ENCODE data around the gene SPX. TPM values are rescaled to one million over a fixed set of nuclear protein-coding genes. Genes with fewer than 3 reads are reported as not detected.

SPX gene
- total RNA-seq, 1 donor from 2014 or later: 4.0 TPM

GRCh38 chr12:21561158-21561557, 35.1 kb downstream of the SPX start:
- no peak overlapping the region for H3K4me3 ChIP-seq
- TF ChIP-seq EZH2phosphoT487 (IDR thresholded peaks at IDR 0.05): no peak
- no peak for TF ChIP-seq EZH2 (IDR thresholded peaks at IDR 0.05)
- no peak for TF ChIP-seq CTCF (IDR thresholded peaks at IDR 0.05)
- H3K27me3 Mint-ChIP-seq (ENCODE audit: insufficient read depth, low read depth): no peaks in the 10 kb centered on the region

GRCh38 chr12:21562859-21563258, 36.8 kb downstream of the SPX start:
- Histone ChIP-seq H3K36me3 (no peaks in the 10 kb centered on the region), H3K9ac (no peak overlapping the region), H3K9me3 (ENCODE audit: low read depth) (no peaks in the 10 kb centered on the region), H3F3A (ENCODE audit: low read depth) (no peaks in the 10 kb centered on the region), H3K4me2 (no peak overlapping the region), H3K4me1 (no peaks in the 10 kb centered on the region), H2AFZ (replicated peaks) (no peak overlapping the region), H3K27ac (no peak overlapping the region), H3K79me2 (ENCODE audit: low read depth) (no peaks in the 10 kb centered on the region), H3K27me3 (no peaks in the 10 kb centered on the region), H3K4me3 (no peak overlapping the region), H4K20me1 (ENCODE audit: low read depth) (no peaks in the 10 kb centered on the region)
- Mint-ChIP-seq H3K36me3 (no peaks in the 10 kb centered on the region), H3K4me3 (no peak overlapping the region), H3K9me3 (no peaks in the 10 kb centered on the region), H3K27me3 (ENCODE audit: insufficient read depth, low read depth) (peaks cover 2% of the 10 kb centered on the region), H3K27ac (no peak overlapping the region), H3K4me1 (peaks cover 5% of the 10 kb centered on the region)
- no peak for TF ChIP-seq CTCF (IDR thresholded peaks at IDR 0.05)
- no peak for TF ChIP-seq EZH2phosphoT487 (IDR thresholded peaks at IDR 0.05)
- no peak for TF ChIP-seq EZH2 (IDR thresholded peaks at IDR 0.05)
- no peak for DNase-seq (ENCODE audit: low spot score)

More at GRCh38 chr12:21561158-21561557, 35.1 kb downstream of the SPX start:
- no peaks in the 10 kb centered on the region for H3K27me3 ChIP-seq
- no peaks in the 10 kb centered on the region for H3K9me3 ChIP-seq (ENCODE audit: low read depth)
- H4K20me1 ChIP-seq (ENCODE audit: low read depth): no peaks in the 10 kb centered on the region
- Mint-ChIP-seq H3K4me3 (no peak overlapping the region), H3K36me3 (no peaks in the 10 kb centered on the region), H3K4me1 (peaks cover 5% of the 10 kb centered on the region), H3K9me3 (no peaks in the 10 kb centered on the region), H3K27ac (no peak overlapping the region)
- DNase-seq (ENCODE audit: low spot score): no peak
- H3K36me3 ChIP-seq: no peaks in the 10 kb centered on the region
- H3F3A ChIP-seq (ENCODE audit: low read depth): no peaks in the 10 kb centered on the region
- H2AFZ ChIP-seq (replicated peaks): no peak overlapping the region
- no peak overlapping the region for H3K9ac ChIP-seq
- H3K4me2 ChIP-seq: no peak overlapping the region
- no peaks in the 10 kb centered on the region for H3K4me1 ChIP-seq
- no peak overlapping the region for H3K27ac ChIP-seq
- H3K79me2 ChIP-seq (ENCODE audit: low read depth): no peaks in the 10 kb centered on the region

- H3K4me1 ChIP-seq: no peaks in the 10 kb centered on the region
- H4K20me1 ChIP-seq (ENCODE audit: low read depth): no peaks in the 10 kb centered on the region
- TF ChIP-seq CTCF (IDR thresholded peaks at IDR 0.05) (no peak), EZH2phosphoT487 (IDR thresholded peaks at IDR 0.05) (no peak), EZH2 (IDR thresholded peaks at IDR 0.05) (no peak)
- no peaks in the 10 kb centered on the region for H3K27me3 ChIP-seq
- Mint-ChIP-seq H3K4me1 (peaks cover 5% of the 10 kb centered on the region), H3K36me3 (no peaks in the 10 kb centered on the region), H3K9me3 (no peaks in the 10 kb centered on the region), H3K4me3 (no peak overlapping the region), H3K27ac (no peak overlapping the region), H3K27me3 (ENCODE audit: insufficient read depth, low read depth) (peaks cover 2% of the 10 kb centered on the region)
- H3K4me2 ChIP-seq: no peak overlapping the region
- H3K9ac ChIP-seq: no peak overlapping the region
- H3K27ac ChIP-seq: no peak overlapping the region
- H3K4me3 ChIP-seq: no peak overlapping the region
- no peak overlapping the region for H2AFZ ChIP-seq (replicated peaks)
- no peaks in the 10 kb centered on the region for H3F3A ChIP-seq (ENCODE audit: low read depth)
- no peaks in the 10 kb centered on the region for H3K9me3 ChIP-seq (ENCODE audit: low read depth)
- H3K36me3 ChIP-seq: no peaks in the 10 kb centered on the region
- DNase-seq (ENCODE audit: low spot score): no peak
- H3K79me2 ChIP-seq (ENCODE audit: low read depth): no peaks in the 10 kb centered on the region
Measured at GRCh38 chr12:21566223-21566906, 40.3 kb downstream of the SPX start.

Data from neural progenitor cell (in vitro differentiated cells).